K562 treated with DMSO at 1 percent for 24 hours (cell line): ENCODE data around the gene MXRA7. TPM values are rescaled to one million over a fixed set of nuclear protein-coding genes. Genes with fewer than 3 reads are reported as not detected.

ENCODE experiments used
- total RNA-seq: library from RNA; unstranded; fragments of 300-600 nt; gene quantifications from 2 replicates; pipeline ENCODE4 v1.2.3, GENCODE V29; 2022; ENCODE audit warnings: low read depth; ENCODE audit not compliant: insufficient read depth

The MXRA7 gene, protein sequence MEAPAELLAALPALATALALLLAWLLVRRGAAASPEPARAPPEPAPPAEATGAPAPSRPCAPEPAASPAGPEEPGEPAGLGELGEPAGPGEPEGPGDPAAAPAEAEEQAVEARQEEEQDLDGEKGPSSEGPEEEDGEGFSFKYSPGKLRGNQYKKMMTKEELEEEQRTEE
- 14.4 and 15.0 TPM in 2 replicates for total RNA-seq

DNA sequence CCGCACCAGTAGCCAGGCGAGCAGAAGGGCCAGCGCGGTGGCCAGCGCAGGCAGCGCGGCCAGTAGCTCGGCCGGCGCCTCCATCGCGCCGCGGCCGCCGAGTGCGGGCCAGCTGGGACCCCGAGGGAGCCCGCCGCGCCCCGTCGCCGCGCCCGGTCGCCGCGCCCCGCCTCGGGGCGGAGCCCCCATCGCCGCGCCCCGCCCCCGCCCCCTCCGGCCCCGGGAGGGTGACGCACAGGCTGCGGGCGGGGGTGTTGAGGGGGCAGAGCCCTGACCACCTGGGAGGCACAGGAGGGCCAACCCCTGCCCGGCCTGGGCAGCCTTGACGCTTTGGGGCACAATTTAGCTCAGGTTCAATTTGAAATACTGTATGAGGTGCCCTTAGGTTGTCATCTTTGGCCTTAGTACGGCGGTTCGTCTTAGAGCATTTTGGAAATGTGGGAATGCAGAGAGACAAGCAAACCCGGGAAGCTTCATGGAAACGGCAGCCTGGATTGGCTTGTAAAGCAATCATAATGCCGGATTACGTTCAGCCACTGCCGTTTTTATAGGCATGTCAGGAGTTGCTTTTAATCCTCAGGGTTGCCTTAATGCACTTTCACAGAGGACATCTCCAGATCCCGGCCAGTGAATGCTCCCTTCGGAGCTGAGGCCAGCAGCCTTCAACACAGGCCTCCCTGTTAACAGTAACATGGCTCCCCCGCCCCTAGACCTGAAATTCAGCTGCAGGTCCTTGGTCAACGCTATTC is at the start of gene MXRA7:
Gene MXRA7, minus strand, starts transcription at position 103 of the 749 bp plus-strand sequence. Its CDS starts 19 bp downstream, at position 84.

GRCh38 chr17:76737676-76738467 is 27.1 kb upstream of the MXRA7 start, which contains the start of gene MFSD11:
Gene MFSD11, plus strand, starts transcription at chr17:76738119. Its CDS starts 234 bp downstream, at chr17:76738353.

DNA sequence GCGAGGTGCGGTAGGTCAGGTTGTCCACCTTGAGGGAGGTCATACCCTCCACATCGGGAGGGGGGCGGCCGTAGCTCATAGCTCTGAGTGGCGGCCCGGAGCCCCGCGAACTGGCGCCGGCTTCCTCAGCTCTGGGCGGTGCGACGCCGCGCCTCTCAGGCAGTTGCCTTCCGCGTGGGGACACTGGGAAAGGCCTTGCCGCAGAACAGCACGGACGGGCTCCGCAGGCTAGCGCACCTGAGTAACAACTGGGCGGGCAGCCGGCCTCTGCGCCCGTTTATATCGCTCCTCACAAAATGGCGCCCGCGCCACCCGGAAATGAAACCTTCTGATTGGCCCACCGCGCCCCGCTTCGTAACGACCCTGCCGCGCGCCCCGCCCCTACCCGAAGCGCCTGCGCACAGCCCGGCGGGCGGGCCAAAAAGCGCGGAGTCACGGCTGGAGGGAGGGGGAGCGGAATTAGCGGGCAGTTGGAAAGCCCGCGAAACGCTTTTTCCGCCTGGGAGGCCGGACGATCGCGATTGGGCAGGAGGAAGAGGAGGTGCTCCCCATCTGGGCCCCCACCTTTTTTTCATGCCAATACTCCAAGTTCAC is 26.4 kb upstream of the MXRA7 start, which contains the start of gene SRSF2:
Gene SRSF2, minus strand, starts transcription at position 250 of the 594 bp plus-strand sequence. Its CDS starts 171 bp downstream, at position 79.

DNA sequence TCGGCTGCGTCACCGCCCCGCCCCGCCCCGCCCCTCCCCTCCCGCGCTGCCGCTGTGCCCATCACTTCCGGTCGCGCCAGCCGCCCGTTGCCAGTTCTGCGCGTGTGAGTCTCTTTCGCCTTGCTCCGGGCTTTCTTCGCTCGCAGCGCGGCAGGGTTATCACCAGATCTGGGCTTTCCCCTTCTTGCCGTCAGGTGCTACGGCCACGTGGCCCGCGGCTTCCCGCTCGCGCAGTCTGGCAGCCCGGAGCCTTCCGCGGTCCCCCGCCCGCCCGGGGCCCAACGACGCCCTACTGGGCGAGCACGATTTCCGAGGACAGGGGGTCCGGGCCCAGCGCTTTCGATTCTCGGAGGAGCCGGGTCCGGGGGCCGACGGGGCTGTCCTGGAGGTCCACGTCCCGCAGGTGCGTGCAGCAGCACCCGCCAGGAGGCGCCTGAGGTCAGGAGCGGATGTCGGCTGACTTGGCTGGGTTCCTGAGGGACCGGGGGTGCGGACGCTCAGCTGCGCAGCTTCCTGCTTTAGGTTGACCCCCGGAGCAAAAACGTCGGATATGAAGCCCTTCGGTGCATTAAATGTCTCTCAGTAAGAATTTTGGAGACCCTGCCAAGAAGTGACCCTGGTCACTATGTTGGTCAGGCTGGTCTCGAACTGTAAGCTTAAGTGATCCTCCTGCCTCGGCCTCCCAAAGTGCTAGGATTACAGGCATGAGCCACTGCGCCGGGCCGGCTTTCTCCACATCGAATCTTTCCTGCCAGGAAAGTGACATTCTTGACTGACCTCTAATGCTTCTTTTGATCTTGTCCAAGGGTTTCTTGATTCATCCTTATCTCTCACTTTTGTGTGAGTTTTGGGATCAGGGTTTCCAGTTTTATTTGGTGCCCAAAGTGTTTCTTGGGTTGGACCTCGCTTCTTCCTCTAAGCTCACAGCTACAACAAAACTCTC is 16.3 kb upstream of the MXRA7 start, which contains the start of gene METTL23:
Gene METTL23, plus strand, starts transcription at position 64 of the 943 bp plus-strand sequence. CDS start 2,872 bp downstream, outside the sequence.

GRCh38 chr17:76726231-76726775 is 15.5 kb upstream of the MXRA7 start, which contains the start of gene JMJD6:
Gene JMJD6, minus strand, starts transcription at chr17:76726606. Its CDS starts 131 bp downstream, at chr17:76726475.

DNA sequence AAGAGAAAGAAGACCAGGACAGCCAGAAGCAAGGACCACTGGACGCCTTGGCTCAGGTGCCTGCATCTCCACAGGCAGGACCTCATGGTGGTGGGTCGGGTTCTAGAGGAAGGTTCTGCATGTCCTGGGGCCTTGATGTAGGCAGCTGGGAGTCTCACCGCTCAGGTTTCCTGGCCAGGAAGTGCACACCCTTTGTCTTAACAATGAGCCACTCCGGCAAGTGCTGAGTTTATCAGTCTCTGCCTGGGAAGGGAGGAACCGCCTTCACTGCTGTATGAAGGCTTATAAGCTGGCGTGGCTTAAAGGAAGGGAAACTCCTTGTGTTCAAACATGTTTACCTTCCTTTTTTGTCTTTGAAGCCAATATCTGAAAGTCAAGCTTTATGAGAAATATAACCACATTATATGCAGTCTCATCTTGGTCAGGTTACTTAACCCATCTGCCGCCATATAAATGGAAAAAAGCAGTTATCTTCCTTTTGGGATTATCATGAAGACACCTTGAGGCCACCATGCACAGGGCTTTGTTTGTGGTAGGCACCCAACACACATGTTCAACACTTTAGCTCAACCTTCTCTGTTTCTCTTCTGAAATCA is 67.1 kb downstream of the MXRA7 start, which contains the start of gene ST6GALNAC1:
Gene ST6GALNAC1, minus strand, starts transcription at position 205 of the 596 bp plus-strand sequence. Its CDS starts 119 bp downstream, at position 86.

Other genes starting within 250 kb of the MXRA7 start
- gene AANAT, start 243.4 kb downstream of the MXRA7 start, total RNA-seq, result not detected in 2 replicates
- gene RHBDF2, start 209.5 kb downstream of the MXRA7 start, total RNA-seq, result 0.79 and 1.6 TPM in 2 replicates
- gene CYGB, start 173.3 kb downstream of the MXRA7 start, total RNA-seq, result 0.28 and 0.88 TPM in 2 replicates
- not detected in 2 replicates for gene PRCD, start 170.9 kb downstream of the MXRA7 start, total RNA-seq
- not detected in 2 replicates for gene ST6GALNAC2, start 125.1 kb downstream of the MXRA7 start, total RNA-seq
- 26.1 and 36.2 TPM in 2 replicates for gene ST6GALNAC1, start 67.2 kb downstream of the MXRA7 start, total RNA-seq
- 47.3 and 50.5 TPM in 2 replicates for gene JMJD6, start 15.6 kb upstream of the MXRA7 start, total RNA-seq
- 76.9 and 81.6 TPM in 2 replicates for gene METTL23, start 15.9 kb upstream of the MXRA7 start, total RNA-seq
- gene SRSF2, start 26.4 kb upstream of the MXRA7 start, total RNA-seq, result 458 and 511 TPM in 2 replicates
- 26.6 and 34.6 TPM in 2 replicates for gene MFSD11, start 27.2 kb upstream of the MXRA7 start, total RNA-seq
- not detected in 2 replicates for gene MGAT5B, start 157.4 kb upstream of the MXRA7 start, total RNA-seq